B cell (primary cell): ENCODE data around the gene SERPINE3. TPM values are rescaled to one million over a fixed set of nuclear protein-coding genes. Genes with fewer than 3 reads are reported as not detected.

ENCODE experiments used
- ATAC-seq: fragments of 200-7000 bp; cut with Tn5 transposase; one replicate; pipeline ENCODE4 v1.10.0; 2021; ENCODE audit warnings: low read depth, mild to moderate bottlenecking, moderate number of reproducible peaks, moderate library complexity
- CTCF ChIA-PET: fragments of 350-600 bp; sonication (Branson Sonifier 250); formaldehyde crosslinking; loops from one replicate; lab custom pipeline; 2021; ENCODE audit warnings: antibody characterized with exemption, inconsistent platforms; lab: Charles Lee
- POLR2A ChIA-PET: fragments of 350-600 bp; sonication (Branson Sonifier 250); formaldehyde crosslinking; loops from one replicate; lab custom pipeline; 2021; ENCODE audit warnings: antibody characterized with exemption; lab: Charles Lee
- DNase-seq: peaks from one replicate; pipeline ENCODE4 v3.0.0; 2013
- H2AFZ ChIP-seq: 2 replicates; pipeline ENCODE4 v1.6.1; 2012; ENCODE audit warnings: mild to moderate bottlenecking, low read depth, low read length; ENCODE audit not compliant: insufficient read depth, poor library complexity, severe bottlenecking
- H3K27ac ChIP-seq, 2 donors: 1 replicate in 1 of 2; 2 replicates in 1 of 2; pipeline ENCODE4 v1.5.1; 2012 to 2013; ENCODE audit warnings: low read length in 2 of 2, mild to moderate bottlenecking in 2 of 2, moderate library complexity in 1 of 2
- H3K27me3 ChIP-seq, 4 experiments: fragments of 200-600 bp in 1 of 4; sonication (generic) in 1 of 4; replicated peaks in 1 of 4; 1 replicate in 2 of 4; 2 replicates in 2 of 4; pipeline versions ENCODE4 v1.6.1 to v1.7.0; 2013 to 2016; ENCODE audit warnings: low read length in 3 of 4, mild to moderate bottlenecking in 2 of 4, mixed read lengths in 1 of 4, moderate library complexity in 1 of 4; ENCODE audit not compliant: insufficient read depth in 4 of 4, control insufficient read depth in 3 of 4; ENCODE audit errors: control extremely low read depth in 1 of 4
- H3K36me3 ChIP-seq, 2 experiments: replicated peaks in 1 of 2; 1 replicate in 1 of 2; 2 replicates in 1 of 2; pipeline versions ENCODE4 v1.6.1 to v1.7.1; 2013; ENCODE audit warnings: low read length in 1 of 2; ENCODE audit not compliant: insufficient read depth in 2 of 2, control insufficient read depth in 1 of 2; ENCODE audit errors: control extremely low read depth in 1 of 2, extremely low read depth in 1 of 2
- H3K4me1 ChIP-seq, 2 donors: fragments of 200-600 bp in 1 of 2; sonication (generic) in 1 of 2; 1 replicate in 1 of 2; 2 replicates in 1 of 2; pipeline versions ENCODE4 v1.5.1 to v1.6.1; 2013 to 2017; ENCODE audit warnings: low read length in 2 of 2; ENCODE audit not compliant: control insufficient read depth in 2 of 2, insufficient read depth in 2 of 2
- H3K4me2 ChIP-seq: replicated peaks from 2 replicates; pipeline ENCODE3; 2012; ENCODE audit warnings: mild to moderate bottlenecking, low read depth, low read length; ENCODE audit not compliant: poor library complexity, severe bottlenecking
- H3K4me3 ChIP-seq, 5 experiments: fragments of 200-600 bp in 1 of 5; sonication (generic) in 1 of 5; 1 replicate in 3 of 5; 2 replicates in 2 of 5; pipeline versions ENCODE4 v1.5.1 to v1.7.0; 2011 to 2016; ENCODE audit warnings: low read length in 4 of 5, mild to moderate bottlenecking in 4 of 5, low read depth in 2 of 5, control low read depth in 1 of 5, moderate library complexity in 1 of 5; ENCODE audit not compliant: insufficient read depth in 1 of 5; ENCODE audit errors: control extremely low read depth in 1 of 5, extremely low read depth in 1 of 5
- H3K79me2 ChIP-seq: fragments of 200-600 bp; sonication (generic); one replicate; pipeline ENCODE4 v1.6.0; 2016; ENCODE audit warnings: low read length; ENCODE audit not compliant: control insufficient read depth, insufficient read depth
- H3K9ac ChIP-seq: fragments of 200-600 bp; sonication (generic); 2 replicates; pipeline ENCODE4 v1.6.1; 2017; ENCODE audit warnings: mild to moderate bottlenecking, low read length, moderate library complexity
- H3K9me3 ChIP-seq, 3 donors: one replicate each; pipeline versions ENCODE4 v1.6.1 to v1.7.1; 2013; ENCODE audit warnings: low read length in 2 of 3; ENCODE audit not compliant: control insufficient read depth in 2 of 3, insufficient read depth in 1 of 3; ENCODE audit errors: control extremely low read depth in 1 of 3
- H4K20me1 ChIP-seq: 2 replicates; pipeline ENCODE4 v1.6.0; 2012; ENCODE audit warnings: mild to moderate bottlenecking, low read length; ENCODE audit not compliant: insufficient read depth, control insufficient read depth, poor library complexity, severe bottlenecking
- H3K27ac Mint-ChIP-seq: one replicate; pipeline ENCODE4 v1.8.0; 2021; ENCODE audit warnings: mixed read lengths
- H3K27me3 Mint-ChIP-seq: one replicate; pipeline ENCODE4 v1.8.0; 2021; ENCODE audit warnings: mixed read lengths
- H3K4me1 Mint-ChIP-seq: one replicate; pipeline ENCODE4 v1.8.0; 2021; ENCODE audit warnings: mixed read lengths
- H3K4me3 Mint-ChIP-seq: one replicate; pipeline ENCODE4 v1.8.0; 2021; ENCODE audit warnings: mixed read lengths
- H3K9me3 Mint-ChIP-seq: one replicate; pipeline ENCODE4 v1.8.0; 2022; ENCODE audit warnings: mixed read lengths; ENCODE audit not compliant: insufficient read depth
- CTCF ChIP-seq: fragments of 200-600 bp; IDR thresholded peaks from one replicate; pipeline ENCODE4 v1.8.0; 2022; ENCODE audit warnings: antibody characterized with exemption, mild to moderate bottlenecking
- EZH2 ChIP-seq: IDR thresholded peaks from 2 replicates; pipeline ENCODE4 v1.6.1; 2012; ENCODE audit warnings: borderline replicate concordance, low read depth, mild to moderate bottlenecking, moderate library complexity, low read length; ENCODE audit not compliant: insufficient read depth, poor library complexity, severe bottlenecking
- WGBS: methylation state at CpG from one replicate; pipeline ENCODE4 v1.1.5; 2013; ENCODE audit warnings: missing lambda C conversion rate; ENCODE audit not compliant: insufficient coverage; 5-methylcytosine and 5-hydroxymethylcytosine counted together
- intact Hi-C: fragments of 100-400 bp; cut with micrococcal nuclease; formaldehyde crosslinking; loops from one replicate; pipeline ENCODE4 v1.10.0; 2022
- polyA plus RNA-seq: library from polyadenylated mRNA; depleted of rRNA; stranded (reverse); fragments of >200 nt; gene quantifications from 2 replicates; pipeline ENCODE4 v1.2.3, GENCODE V29; 2012
- total RNA-seq, 2 donors: library from RNA; stranded (reverse); fragments of 120-200 nt in 1 of 2; gene quantifications; 1 replicate in 1 of 2; 2 replicates in 1 of 2; pipeline versions ENCODE4 v1.2.3 to v1.2.4, GENCODE V29; 2013 to 2022

Gene SERPINE3
- total and polyA plus RNA-seq, 2 donors (not counting 1 experiment from before 2014, with no cell fraction given), result not detected

DNA sequence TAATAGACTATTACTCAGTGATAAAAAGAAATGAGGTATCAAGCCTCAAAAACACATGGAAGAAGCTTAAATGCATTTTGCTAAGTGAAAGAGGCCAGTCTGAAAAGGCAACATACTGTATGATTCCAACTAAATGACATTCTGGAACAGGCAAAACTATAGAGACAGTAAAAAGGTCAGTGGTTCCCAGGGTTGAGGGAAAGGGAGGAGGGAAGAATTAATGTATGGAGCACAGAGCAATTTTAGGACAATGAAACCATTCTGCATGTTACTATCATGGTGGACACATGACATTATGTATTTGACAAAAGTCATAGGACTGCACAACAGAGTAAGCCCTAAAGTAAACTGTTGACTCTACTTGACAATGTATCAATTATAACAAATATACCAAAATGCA lies 5.7 kb upstream of the SERPINE3 start:
- Histone ChIP-seq H3K36me3 (no peaks in the 10 kb centered on the region), H3K27me3 (no peaks in the 10 kb centered on the region), H3K9me3 (no peaks in the 10 kb centered on the region), H3K79me2 (no peaks in the 10 kb centered on the region), H3K4me3 (no peak overlapping the region), H3K4me2 (no peak overlapping the region), H3K9ac (no peak overlapping the region), H2AFZ (no peak overlapping the region), H3K27ac (no peak overlapping the region), H3K4me1 (peaks cover 8 to 16% of the 10 kb centered on the region in 2 donors), H4K20me1 (no peaks in the 10 kb centered on the region)
- Mint-ChIP-seq H3K27me3 (no peaks in the 10 kb centered on the region), H3K4me1 (peaks cover 12% of the 10 kb centered on the region), H3K27ac (no peak overlapping the region), H3K4me3 (no peak overlapping the region), H3K9me3 (no peaks in the 10 kb centered on the region)
- ChIA-PET CTCF (no interaction called here), POLR2A (no interaction called here)
- no peak for TF ChIP-seq EZH2
- no peak for TF ChIP-seq CTCF
- ATAC-seq (no peak), DNase-seq (no peak)
- intact Hi-C loops, result no loop called here

- Histone ChIP-seq H3K9ac (no peak overlapping the region), H3K4me1 (peaks cover 0 to under 1% of the 10 kb centered on the region in 2 donors), H3K36me3 (no peaks in the 10 kb centered on the region), H3K4me2 (no peak overlapping the region), H3K79me2 (no peaks in the 10 kb centered on the region), H3K9me3 (no peaks in the 10 kb centered on the region), H3K27me3 (no peaks in the 10 kb centered on the region), H2AFZ (no peak overlapping the region), H4K20me1 (no peaks in the 10 kb centered on the region), H3K4me3 (no peak overlapping the region), H3K27ac (no peak overlapping the region)
- Mint-ChIP-seq H3K4me1 (no peaks in the 10 kb centered on the region), H3K4me3 (no peak overlapping the region), H3K27ac (no peak overlapping the region), H3K9me3 (no peaks in the 10 kb centered on the region), H3K27me3 (no peaks in the 10 kb centered on the region)
- DNase-seq, result no peak
- intact Hi-C loops, result no loop called here
- TF ChIP-seq EZH2, result no peak
- no peak for TF ChIP-seq CTCF
- POLR2A ChIA-PET, result no interaction called here
- CTCF ChIA-PET, result no interaction called here
- WGBS, result 92% methylated on average over 5 of the region's 5 CpGs
- ATAC-seq, result no peak
Observed at GRCh38 chr13:51336746-51337145, 2.7 kb upstream of the SERPINE3 start.
